ENCODE data around the gene OSCAR.

DNA sequence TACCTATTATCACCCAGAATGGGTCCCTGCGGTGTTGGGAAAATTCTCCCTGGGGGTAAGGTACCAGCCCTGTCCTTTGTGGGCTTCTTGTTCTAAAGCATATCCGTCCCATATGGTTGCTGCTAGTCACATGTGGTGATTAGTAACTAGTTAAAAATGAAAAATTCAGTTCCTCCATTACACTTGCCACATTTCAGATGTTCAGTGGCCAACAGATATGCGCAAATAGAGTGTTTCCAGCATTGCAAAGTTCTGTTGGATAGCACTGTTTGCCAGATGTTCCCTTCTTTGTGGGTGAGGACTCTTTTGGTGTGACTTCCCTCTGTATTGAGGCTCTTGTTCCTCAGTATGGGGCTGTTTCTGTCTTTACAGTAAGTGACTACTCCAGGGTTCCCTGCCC is 40.8 kb upstream of the OSCAR start:
- TF ChIP-seq POLR2A (IDR thresholded peaks at IDR 0.05; ENCODE audit: low read depth, low read length), result no peak
- TF ChIP-seq POLR2AphosphoS5 (IDR thresholded peaks at IDR 0.05; ENCODE audit: low read depth, low read length), result no peak
- TF ChIP-seq TAF1 (IDR thresholded peaks at IDR 0.05; ENCODE audit: borderline replicate concordance, low read depth, low read length), result no peak

Measured in GM12892 (cell line).